HG03575 (cell line): ENCODE results near the gene LRMDA.

Experiments used
- ATAC-seq: cut with Tn5 transposase; IDR thresholded peaks from one replicate; pipeline ENCODE4 v1.9.1; 2021; ENCODE audit not compliant: unreplicated experiment, insufficient number of reproducible peaks, low FRiP score; ENCODE audit errors: extremely low read depth

The LRMDA gene

DNA sequence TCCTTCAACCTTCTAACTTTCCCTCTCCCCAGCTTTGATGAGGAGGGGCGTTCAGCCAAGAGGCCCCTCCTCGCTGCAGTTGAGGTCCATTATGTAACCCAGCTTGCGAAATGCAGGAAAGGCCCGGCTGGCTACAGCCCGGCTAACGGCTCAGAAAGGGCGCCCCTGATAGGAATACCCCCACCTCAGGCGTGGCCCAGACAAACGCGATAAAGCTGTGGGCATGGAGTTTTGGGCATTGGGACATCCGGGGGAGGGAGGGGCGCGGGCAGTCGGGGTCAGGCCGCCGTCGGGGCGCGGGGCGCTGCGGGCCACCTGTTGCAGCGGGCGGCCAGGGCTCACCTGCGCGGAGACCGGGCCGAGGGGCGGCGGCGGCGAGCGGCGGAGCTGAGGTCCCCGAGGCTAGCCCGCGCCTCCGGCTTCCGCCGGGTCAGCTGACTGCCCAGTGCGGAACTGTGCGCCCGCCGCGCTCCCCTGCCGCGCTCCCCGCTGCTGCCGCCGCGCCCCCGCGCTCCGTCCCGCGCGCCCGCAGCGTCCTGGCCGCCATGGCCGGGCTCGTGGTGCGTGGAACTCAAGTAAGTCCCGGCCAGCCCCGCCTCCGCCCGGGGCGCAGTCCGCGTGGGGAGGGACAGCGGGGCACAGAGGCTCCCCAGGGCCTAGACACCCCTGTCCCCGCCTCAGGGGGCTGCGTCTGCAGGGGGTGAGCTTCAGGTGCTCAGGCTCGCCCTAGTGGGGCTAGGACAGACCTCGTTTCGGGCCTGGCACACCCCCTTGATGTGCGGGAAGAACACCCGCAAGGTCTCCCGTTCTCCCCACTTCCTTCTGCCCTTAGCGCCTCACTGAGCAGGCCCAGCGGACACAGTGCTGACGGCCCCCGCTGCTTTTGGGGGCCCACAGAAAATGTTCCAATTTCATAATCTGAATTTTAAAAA lies at the start of gene LRMDA:
LRMDA (plus strand) TSS at position 445 of the 932 bp plus-strand sequence.
- no peak for ATAC-seq

GRCh38 chr10:75386128-75386527 lies 45.3 kb upstream of the LRMDA start:
- ATAC-seq = no peak

- no peak for ATAC-seq
Observed at GRCh38 chr10:75388082-75388481, 43.3 kb upstream of the LRMDA start.

DNA sequence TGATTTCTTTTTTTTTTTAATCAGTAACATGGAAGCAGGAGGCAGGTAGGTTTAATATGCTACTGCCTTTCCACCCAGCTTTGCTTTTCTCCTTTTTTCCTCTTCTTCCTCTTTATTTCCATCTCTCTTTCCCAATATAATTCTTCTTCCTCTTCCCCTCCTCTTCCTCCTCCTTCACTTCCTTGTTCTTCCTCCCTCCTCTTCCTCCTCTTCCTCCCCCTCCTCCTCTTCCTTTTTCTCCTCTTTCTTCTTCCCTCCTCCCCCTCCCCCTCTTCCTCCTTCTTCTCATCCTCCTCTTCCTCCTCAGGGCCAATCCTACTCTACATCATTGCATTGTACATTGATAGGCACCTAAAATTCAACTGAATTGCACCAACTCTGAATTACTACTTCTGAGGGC lies 41.2 kb upstream of the LRMDA start:
- no peak for ATAC-seq

- no peak for ATAC-seq
Observed at GRCh38 chr10:75392271-75392670, 39.2 kb upstream of the LRMDA start.

DNA sequence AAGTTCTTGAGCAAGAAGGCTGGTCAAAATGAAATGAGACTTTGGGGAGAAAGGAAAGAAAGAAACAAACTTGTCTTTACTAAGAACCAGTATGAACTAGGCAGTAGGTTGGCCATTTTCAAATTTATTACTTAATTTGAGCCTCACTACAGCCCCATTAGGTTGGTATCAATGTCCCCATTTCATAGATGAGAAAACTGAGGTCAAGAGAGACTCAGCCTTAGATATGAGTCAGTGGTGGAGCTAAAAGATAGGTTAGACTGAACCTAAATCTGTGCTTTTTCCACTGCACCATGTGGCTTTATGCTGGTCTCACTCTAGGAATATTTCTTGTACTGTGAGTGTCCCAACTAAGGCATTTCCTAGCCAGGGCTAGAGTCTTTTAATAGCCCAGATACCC lies 38.7 kb upstream of the LRMDA start:
- ATAC-seq = no peak

GRCh38 chr10:75394221-75394620 lies 37.2 kb upstream of the LRMDA start:
- ATAC-seq = no peak

DNA sequence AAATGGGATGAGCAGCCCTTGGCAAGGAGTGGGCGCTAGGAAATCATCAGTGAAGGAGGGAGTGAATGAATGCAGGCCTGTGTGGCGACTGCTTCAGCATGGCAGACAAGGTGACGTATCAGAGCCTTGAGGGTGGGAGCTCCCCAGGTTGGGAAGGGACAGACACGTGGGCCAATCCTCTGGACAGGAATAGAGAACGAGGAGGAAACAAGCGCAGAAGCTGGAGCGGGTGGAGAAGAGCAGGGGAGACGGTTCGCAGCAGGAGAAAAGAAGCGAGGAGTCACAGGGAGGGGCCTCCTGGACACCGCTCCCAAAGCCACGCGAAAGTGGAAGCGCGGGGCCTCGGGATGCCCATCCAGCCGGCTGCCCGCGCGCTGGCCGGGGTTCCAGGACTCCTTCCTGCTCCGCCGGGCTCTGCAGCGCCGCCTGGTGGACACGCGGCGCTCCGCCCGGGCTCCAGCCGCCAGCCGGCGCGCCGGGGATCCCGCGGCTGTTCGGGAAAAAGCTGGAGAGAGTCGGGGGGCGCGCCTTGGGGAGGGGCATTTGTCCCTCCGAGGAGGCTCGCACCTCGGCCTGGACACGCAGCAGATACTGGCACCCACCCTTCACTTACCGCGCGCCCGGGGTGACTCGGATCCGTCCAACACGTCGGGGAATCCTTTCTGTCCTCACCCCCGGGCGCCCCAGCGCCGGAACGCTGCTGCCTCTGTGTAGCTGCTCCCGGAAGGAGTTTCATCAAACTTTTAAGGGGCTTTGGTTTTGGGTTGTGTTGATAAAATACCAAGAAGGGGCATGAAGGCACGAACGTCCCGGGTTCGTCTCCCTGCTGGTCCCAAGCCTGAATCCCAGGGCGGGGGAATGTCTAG lies 36.1 kb upstream of the LRMDA start:
- ATAC-seq = no peak

DNA sequence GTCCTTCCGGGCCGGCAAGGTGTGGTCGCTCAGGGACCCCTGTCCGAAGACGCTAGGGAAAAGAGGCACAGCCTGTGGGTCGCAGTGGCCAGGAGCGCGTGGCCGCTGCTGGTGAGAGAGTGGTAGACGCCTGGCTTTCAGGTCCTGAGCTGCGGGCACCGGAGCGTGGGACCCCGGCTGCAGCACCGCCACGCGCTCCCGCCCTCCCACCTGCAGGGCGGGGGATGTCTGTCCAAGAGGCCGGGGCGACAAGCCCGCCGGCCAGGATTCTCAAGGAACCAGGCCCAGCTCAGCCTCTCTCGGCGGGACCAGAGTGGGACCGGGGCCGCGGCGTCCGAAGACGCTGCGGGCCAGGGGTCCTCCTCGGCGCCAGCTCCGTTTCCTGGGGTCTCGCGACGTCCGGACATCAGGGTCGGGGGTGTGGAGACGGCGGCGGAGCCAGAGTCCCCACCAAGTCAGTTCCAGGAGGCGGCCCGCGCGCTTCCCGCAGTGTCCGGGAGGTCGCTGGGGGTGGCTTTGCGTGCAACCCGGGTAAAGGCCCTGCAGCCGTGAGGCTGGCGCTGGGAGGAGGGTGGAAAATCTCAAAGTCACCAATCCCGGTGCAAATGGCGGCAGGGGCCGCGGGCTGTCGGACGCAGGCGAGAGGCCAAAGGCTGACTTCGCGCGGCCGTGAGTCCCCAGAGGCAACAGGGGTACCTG lies 35.3 kb upstream of the LRMDA start:
- no peak for ATAC-seq

GRCh38 chr10:75396631-75397495 lies 34.6 kb upstream of the LRMDA start:
- ATAC-seq = no peak

DNA sequence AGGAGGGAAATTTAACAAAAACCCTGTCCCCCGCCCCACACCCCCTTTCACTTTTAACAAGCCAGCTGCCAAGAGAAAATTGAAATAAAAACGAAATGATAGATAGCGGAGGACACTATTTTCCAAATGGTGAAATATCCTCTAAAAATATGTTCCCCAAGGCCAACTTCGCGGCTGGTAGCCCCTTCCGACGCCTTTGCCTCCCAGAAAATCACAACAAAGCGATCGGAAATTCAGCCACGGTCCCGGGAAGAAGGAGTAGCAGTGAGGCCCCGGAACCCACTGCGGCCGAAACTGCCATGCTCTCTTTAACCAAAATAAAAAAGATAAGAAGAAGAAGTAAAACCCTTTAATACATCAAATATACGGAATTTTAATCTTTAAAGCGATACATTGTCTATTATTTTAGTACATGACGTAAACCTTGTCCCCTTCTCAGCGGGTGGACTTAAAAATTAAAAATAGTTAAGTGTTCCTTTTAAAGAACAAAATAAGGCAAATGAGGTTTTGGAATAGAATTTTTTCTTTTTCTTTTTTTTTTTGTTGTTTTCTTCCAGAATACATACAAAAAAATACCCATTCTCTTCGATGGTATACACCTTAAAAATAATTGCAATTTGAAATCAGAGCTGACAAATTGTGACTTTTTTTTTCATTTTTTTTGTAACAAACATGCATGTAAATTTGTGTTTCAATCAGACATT lies 33.8 kb upstream of the LRMDA start:
- no peak for ATAC-seq

GRCh38 chr10:75398200-75398691 lies 33.2 kb upstream of the LRMDA start:
- no peak for ATAC-seq

- no peak for ATAC-seq
Observed at GRCh38 chr10:75398692-75399460, 32.5 kb upstream of the LRMDA start.

GRCh38 chr10:75399461-75400162 lies 31.8 kb upstream of the LRMDA start:
- ATAC-seq = no peak

DNA sequence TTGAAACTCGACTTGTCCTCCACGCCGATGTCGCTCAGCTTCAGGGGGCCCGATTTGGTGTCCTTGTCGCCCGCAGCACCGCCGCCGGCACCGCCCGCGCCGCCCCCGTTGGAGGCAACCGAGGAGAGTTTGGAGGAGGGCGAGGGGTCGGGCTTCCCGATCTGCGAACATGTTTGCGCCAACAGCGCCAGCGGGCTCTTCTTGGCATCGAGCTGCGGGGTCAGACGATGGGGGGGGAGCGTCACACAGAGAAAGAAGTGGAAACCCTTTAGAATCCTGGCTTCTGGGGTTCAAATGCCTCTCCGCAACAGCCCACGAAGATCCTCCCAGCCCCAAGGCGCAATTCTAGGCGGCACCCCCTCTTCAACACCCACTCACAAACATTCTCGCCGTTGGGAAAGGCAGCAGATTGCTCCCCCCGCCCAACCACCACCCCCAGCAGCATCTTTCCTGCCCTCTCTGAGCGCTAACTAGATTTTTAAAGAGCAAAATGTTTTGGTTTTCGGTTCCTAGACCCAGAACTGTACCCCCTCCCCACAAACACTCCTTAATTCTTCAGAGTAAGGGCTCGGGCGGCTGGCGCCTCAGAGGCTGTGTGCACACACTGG lies 31.2 kb upstream of the LRMDA start:
- no peak for ATAC-seq
